Measurements from ENCODE around the gene TLCD2. TPM values are rescaled to one million over a fixed set of nuclear protein-coding genes. Genes with fewer than 3 reads are reported as not detected.
"Not testable (repeated sequence)": the region's sequence is repeated elsewhere in the genome, so short reads cannot be mapped to it uniquely, and the experiment has no call there.

The TLCD2 gene
- total and polyA plus RNA-seq, 7 experiments from 2014 or later = 0.05 to 0.49 (median 0.08) TPM; not detected in 3

DNA sequence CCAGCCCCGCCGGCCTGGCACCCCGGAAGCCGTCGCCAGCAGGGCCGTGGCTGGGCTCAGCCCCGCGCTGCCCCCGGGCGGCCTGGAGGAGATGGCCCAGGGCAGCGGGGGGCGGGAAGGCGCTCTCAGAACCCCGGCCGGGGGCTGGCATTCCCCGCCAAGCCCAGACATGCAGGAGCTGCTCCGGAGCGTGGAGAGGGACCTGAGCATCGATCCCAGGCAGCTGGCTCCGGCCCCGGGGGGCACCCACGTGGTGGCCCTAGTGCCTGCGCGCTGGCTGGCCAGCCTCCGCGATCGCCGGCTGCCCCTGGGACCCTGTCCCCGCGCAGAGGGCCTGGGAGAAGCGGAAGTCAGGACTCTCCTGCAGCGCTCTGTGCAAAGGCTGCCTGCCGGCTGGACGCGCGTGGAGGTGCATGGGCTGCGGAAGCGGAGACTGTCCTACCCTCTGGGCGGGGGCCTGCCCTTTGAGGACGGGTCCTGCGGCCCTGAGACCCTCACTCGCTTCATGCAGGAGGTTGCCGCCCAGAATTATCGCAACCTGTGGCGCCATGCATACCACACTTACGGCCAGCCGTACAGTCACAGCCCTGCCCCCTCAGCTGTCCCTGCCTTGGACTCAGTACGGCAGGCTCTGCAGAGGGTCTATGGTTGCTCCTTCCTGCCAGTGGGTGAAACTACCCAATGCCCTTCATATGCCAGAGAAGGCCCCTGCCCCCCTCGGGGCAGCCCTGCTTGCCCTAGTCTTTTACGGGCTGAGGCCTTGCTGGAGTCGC lies 14.9 kb upstream of the TLCD2 start:
- Histone ChIP-seq H3K4me1 (ENCODE audit: control insufficient read depth in 2 of 2, insufficient read depth in 2 of 2, low read length in 2 of 2) (peaks cover 25 to 33% of the 10 kb centered on the region in 2 donors), H3K9me3 (ENCODE audit: control insufficient read depth in 2 of 3, low read length in 3 of 3) (no peaks in the 10 kb centered on the region), H3K27me3 (ENCODE audit: control insufficient read depth in 2 of 2, insufficient read depth in 2 of 2, low read length in 2 of 2) (no peaks in the 10 kb centered on the region), H3K36me3 (ENCODE audit: control insufficient read depth in 2 of 3, insufficient read depth in 3 of 3, low read length in 3 of 3) (peaks cover 0 to 25% (median 0%) of the 10 kb centered on the region in 3 experiments), H3K27ac (ENCODE audit: low read depth, low read length) (peak overlapping the region; percentile 79), H3K4me3 (ENCODE audit: low read length) (peak overlapping the region; percentile 70)
- ATAC-seq (peak; percentile 66), DNase-seq (peak in 1 of 9 donors; percentile 34)
- Mint-ChIP-seq H3K27me3 (no peaks in the 10 kb centered on the region), H3K9me3 (no peaks in the 10 kb centered on the region), H3K36me3 (peaks cover 0 to 11% (median 5%) of the 10 kb centered on the region in 5 donors), H3K4me3 (peak overlapping the region; percentile 65 to 86 (median 76)), H3K4me1 (peaks cover 24 to 57% (median 41%) of the 10 kb centered on the region in 7 donors), H3K27ac (peak overlapping the region in 6 of 9 donors; percentile 40 to 76 (median 69))
- POLR2A ChIA-PET = interaction anchor here (0.8 to 3.8 kb wide), 5 partner anchors 9 to 76 kb away, joined by 4 to 22 read pairs (median 5); partner anchors contain the start of genes RILP and SERPINF1
- intact Hi-C loops (cut with micrococcal nuclease) = loop anchor here (1.0 to 5.0 kb wide), 5 partner anchors 9 to 104 kb away; partner anchors contain the start of genes RILP (in 1 of the 2), SERPINF1 (in 1 of the 2) and SMYD4 (in 1 of the 2)
- CTCF ChIA-PET = interaction anchor here (1.3 to 1.5 kb wide), 2 partner anchors 8 to 140 kb away, joined by 3 read pairs; no protein-coding TSS in a partner anchor

DNA sequence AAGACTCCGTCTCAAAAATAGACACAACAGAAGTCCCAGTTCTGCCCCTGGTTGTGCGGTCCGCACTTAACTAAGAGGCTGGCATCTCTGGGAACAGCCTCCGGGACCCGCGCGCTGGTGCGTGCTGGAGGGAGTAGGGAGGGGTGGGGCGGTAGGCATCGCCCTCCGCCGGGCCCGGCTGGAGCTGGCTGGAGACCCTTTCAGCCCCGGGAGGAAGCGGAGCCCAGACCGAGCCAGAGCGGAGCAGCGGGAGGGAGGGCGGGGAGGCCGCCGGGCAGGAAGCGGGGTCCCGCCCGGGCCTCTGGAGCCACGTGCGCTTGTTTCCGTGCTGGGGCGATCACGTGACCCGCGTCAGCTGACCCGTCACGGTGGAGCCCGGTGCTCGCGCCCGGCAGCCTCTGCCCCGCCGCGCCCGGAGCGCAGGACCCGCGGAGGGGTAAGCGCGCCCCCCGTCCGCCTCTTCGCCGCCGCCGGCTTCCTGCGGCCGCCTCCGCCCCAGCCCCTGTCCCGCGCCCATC lies 14.2 kb upstream of the TLCD2 start, which contains the start of gene WDR81:
Gene WDR81, plus strand, starts transcription at position 354 of the 518 bp plus-strand sequence. CDS start 256 bp downstream, outside the sequence.
- peak within 1 kb of the TSS; percentile 79 for H3K27ac ChIP-seq (ENCODE audit: low read depth, low read length)
- peak within 1 kb of the TSS; percentile 70 for H3K4me3 ChIP-seq (ENCODE audit: low read length)
- DNase-seq (peak; percentile 72 to 89 (median 80)), ATAC-seq (peak; percentile 84)
- ChIA-PET POLR2A (interaction anchor here (0.6 to 3.8 kb wide), 8 partner anchors 8 to 580 kb away, joined by 3 to 22 read pairs (median 4); partner anchors contain the start of genes RILP and SERPINF1), CTCF (interaction anchor here (1.3 to 1.5 kb wide), 2 partner anchors 8 to 141 kb away, joined by 3 read pairs; no protein-coding TSS in a partner anchor)
- intact Hi-C loops (cut with micrococcal nuclease) = loop anchor here (1.0 to 5.0 kb wide), 5 partner anchors 8 to 104 kb away; partner anchors contain the start of genes RILP (in 1 of the 2), SERPINF1 (in 1 of the 2) and SMYD4 (in 1 of the 2)
- peaks cover 0 to 25% (median 0%) of the 10 kb centered on the region in 3 experiments for H3K36me3 ChIP-seq (ENCODE audit: control insufficient read depth in 2 of 3, insufficient read depth in 3 of 3, low read length in 3 of 3)
- Mint-ChIP-seq H3K27ac (peak within 1 kb of the TSS; percentile 70 to 90 (median 85)), H3K4me1 (peaks cover 18 to 51% (median 37%) of the 10 kb centered on the region in 7 donors), H3K36me3 (peaks cover 0 to 11% (median under 1%) of the 10 kb centered on the region in 5 donors), H3K9me3 (no peaks in the 10 kb centered on the region), H3K4me3 (peak within 1 kb of the TSS; percentile 75 to 87 (median 82)), H3K27me3 (no peaks in the 10 kb centered on the region)
- no peaks in the 10 kb centered on the region for H3K27me3 ChIP-seq (ENCODE audit: control insufficient read depth in 2 of 2, insufficient read depth in 2 of 2, low read length in 2 of 2)
- peaks cover 25 to 33% of the 10 kb centered on the region in 2 donors for H3K4me1 ChIP-seq (ENCODE audit: control insufficient read depth in 2 of 2, insufficient read depth in 2 of 2, low read length in 2 of 2)
- H3K9me3 ChIP-seq (ENCODE audit: control insufficient read depth in 2 of 3, low read length in 3 of 3) = no peaks in the 10 kb centered on the region

GRCh38 chr17:1722022-1722421 lies 11.8 kb upstream of the TLCD2 start:
- peaks cover 36 to 44% of the 10 kb centered on the region in 2 donors for H3K4me1 ChIP-seq (ENCODE audit: control insufficient read depth in 2 of 2, insufficient read depth in 2 of 2, low read length in 2 of 2)
- Mint-ChIP-seq H3K4me1 (peaks cover 23 to 45% (median 38%) of the 10 kb centered on the region in 7 donors), H3K4me3 (peak overlapping the region in 1 of 10 donors; percentile 84), H3K27ac (peak overlapping the region in 2 of 9 donors; percentile 90 to 94)
- intact Hi-C loops (cut with micrococcal nuclease) = loop anchor here in 1 of 2 donors (5.0 kb wide), 1 partner anchor 40 kb away; the partner anchor contains the start of gene SERPINF1
- H3K4me3 ChIP-seq (ENCODE audit: low read length); H3K36me3 ChIP-seq (ENCODE audit: control insufficient read depth in 2 of 3, insufficient read depth in 3 of 3, low read length in 3 of 3); H3K27ac ChIP-seq (ENCODE audit: low read depth, low read length); H3K27me3 ChIP-seq (ENCODE audit: control insufficient read depth in 2 of 2, insufficient read depth in 2 of 2, low read length in 2 of 2); H3K36me3 Mint-ChIP-seq; H3K27me3 Mint-ChIP-seq; DNase-seq; H3K9me3 ChIP-seq (ENCODE audit: control insufficient read depth in 2 of 3, low read length in 3 of 3); H3K9me3 Mint-ChIP-seq; ATAC-seq: not testable (repeated sequence)
- POLR2A ChIA-PET = interaction anchor here (0.7 to 2.0 kb wide), 7 partner anchors 38 to 614 kb away, joined by 3 to 8 read pairs (median 4); partner anchors contain the start of genes PRPF8, RPA1 and TSR1
- CTCF ChIA-PET = interaction anchor here (0.7 to 7.6 kb wide), 15 partner anchors 40 to 633 kb away, joined by 3 to 51 read pairs (median 5); partner anchors contain the start of genes RPA1, RTN4RL1, SERPINF1 and SMYD4

- no peak for ATAC-seq
- peak overlapping the region in 8 of 9 donors; percentile 41 to 90 (median 82) for H3K27ac Mint-ChIP-seq
- H3K4me3 ChIP-seq (ENCODE audit: low read length) = no peak overlapping the region
- H3K4me1 ChIP-seq (ENCODE audit: control insufficient read depth in 2 of 2, insufficient read depth in 2 of 2, low read length in 2 of 2) = peaks cover 35 to 39% of the 10 kb centered on the region in 2 donors
- peaks cover 0 to 4% (median 0%) of the 10 kb centered on the region in 5 donors for H3K36me3 Mint-ChIP-seq
- ChIA-PET CTCF (interaction anchor here (0.7 to 7.6 kb wide), 21 partner anchors 10 to 944 kb away, joined by 3 to 51 read pairs (median 4); partner anchors contain the start of genes RPA1, RTN4RL1 and SMYD4), POLR2A (interaction anchor here (0.7 to 2.2 kb wide), 6 partner anchors 41 to 109 kb away, joined by 3 to 6 read pairs (median 4); partner anchors contain the start of genes RPA1 and SERPINF1)
- peak; percentile 42 to 73 (median 64) for DNase-seq
- H3K27me3 ChIP-seq (ENCODE audit: control insufficient read depth in 2 of 2, insufficient read depth in 2 of 2, low read length in 2 of 2) = no peaks in the 10 kb centered on the region
- peak overlapping the region in 8 of 10 donors; percentile 11 to 56 (median 44) for H3K4me3 Mint-ChIP-seq
- intact Hi-C loops (cut with micrococcal nuclease) = loop anchor here (1.0 to 5.0 kb wide), 6 partner anchors 41 to 149 kb away; partner anchors contain the start of gene SERPINF1 (in 1 of the 2)
- H3K9me3 ChIP-seq (ENCODE audit: control insufficient read depth in 2 of 3, low read length in 3 of 3) = no peaks in the 10 kb centered on the region
- H3K4me1 Mint-ChIP-seq = peaks cover 29 to 50% (median 43%) of the 10 kb centered on the region in 7 donors
- H3K36me3 ChIP-seq (ENCODE audit: control insufficient read depth in 2 of 3, insufficient read depth in 3 of 3, low read length in 3 of 3) = no peaks in the 10 kb centered on the region
- no peak overlapping the region for H3K27ac ChIP-seq (ENCODE audit: low read depth, low read length)
- H3K27me3 Mint-ChIP-seq = no peaks in the 10 kb centered on the region
- no peaks in the 10 kb centered on the region for H3K9me3 Mint-ChIP-seq
Measured at GRCh38 chr17:1720856-1721386, 10.7 kb upstream of the TLCD2 start.

DNA sequence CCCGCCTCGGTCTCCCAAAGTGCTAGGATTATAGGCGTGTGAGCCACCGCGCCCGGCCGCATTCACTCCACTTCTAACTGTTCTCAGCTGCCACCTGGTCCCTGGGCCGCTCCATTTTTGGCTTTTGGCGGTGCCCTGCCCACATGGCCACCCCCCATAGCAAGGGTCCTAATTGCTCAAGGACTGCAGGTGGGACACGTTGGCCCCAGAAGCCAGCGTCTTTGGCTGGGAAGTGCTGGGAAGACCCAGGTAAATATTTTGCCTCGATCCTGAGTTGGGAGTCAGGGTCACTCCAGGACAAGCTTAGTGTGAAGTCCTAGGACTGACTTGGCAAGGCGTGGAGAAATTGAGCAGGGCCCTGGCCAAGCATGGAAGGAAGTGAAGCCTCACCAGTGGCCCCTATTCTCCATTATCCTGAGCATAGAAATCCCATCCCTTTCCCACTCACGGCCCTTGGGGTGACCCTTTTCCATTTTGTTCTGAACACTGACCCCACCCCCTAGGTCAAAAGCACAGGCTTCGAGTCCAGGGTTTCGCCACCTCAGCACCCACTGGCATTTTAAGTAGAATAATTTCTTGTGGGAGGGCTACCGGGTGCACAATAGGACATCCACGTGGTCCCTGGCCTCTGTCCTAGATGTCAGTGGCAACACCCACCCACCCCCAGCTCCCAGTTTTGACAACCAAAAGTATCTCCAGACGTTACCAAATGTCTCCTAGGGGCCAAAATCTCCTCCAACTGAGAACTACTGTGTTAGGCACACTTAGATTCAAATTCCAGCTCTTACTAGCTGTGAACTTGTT lies 8.4 kb upstream of the TLCD2 start:
- CTCF ChIA-PET = interaction anchor here (0.6 to 7.6 kb wide), 2 partner anchors 35 to 64 kb away, joined by 4 to 51 read pairs; no protein-coding TSS in a partner anchor
- intact Hi-C loops (cut with micrococcal nuclease) = loop anchor here (5.0 kb wide), 1 partner anchor 51 kb away; no protein-coding TSS in a partner anchor

More for the DNA sequence above, 8.4 kb upstream of the TLCD2 start:
- H3K36me3 Mint-ChIP-seq = peaks cover 0 to 4% (median 0%) of the 10 kb centered on the region in 5 donors
- Histone ChIP-seq H3K36me3 (ENCODE audit: control insufficient read depth in 2 of 3, insufficient read depth in 3 of 3, low read length in 3 of 3) (no peaks in the 10 kb centered on the region), H3K9me3 (ENCODE audit: control insufficient read depth in 2 of 3, low read length in 3 of 3) (no peaks in the 10 kb centered on the region), H3K4me3 (ENCODE audit: low read length) (no peak overlapping the region), H3K4me1 (ENCODE audit: control insufficient read depth in 2 of 2, insufficient read depth in 2 of 2, low read length in 2 of 2) (peaks cover 25 to 32% of the 10 kb centered on the region in 2 donors), H3K27me3 (ENCODE audit: control insufficient read depth in 2 of 2, insufficient read depth in 2 of 2, low read length in 2 of 2) (peaks cover 0 to 7% of the 10 kb centered on the region in 2 donors), H3K27ac (ENCODE audit: low read depth, low read length) (no peak overlapping the region)
- peaks cover 0 to 9% (median 0%) of the 10 kb centered on the region in 5 donors for H3K27me3 Mint-ChIP-seq
- DNase-seq = no peak
- H3K4me1 Mint-ChIP-seq = peaks cover 23 to 48% (median 31%) of the 10 kb centered on the region in 7 donors
- POLR2A ChIA-PET = interaction anchor here (2.2 kb wide), 1 partner anchor 65 kb away, joined by 6 read pairs; no protein-coding TSS in a partner anchor
- peak overlapping the region in 2 of 9 donors; percentile 15 to 99 for H3K27ac Mint-ChIP-seq
- no peaks in the 10 kb centered on the region for H3K9me3 Mint-ChIP-seq
- no peak for ATAC-seq
- peak overlapping the region in 6 of 10 donors; percentile 21 to 98 (median 54) for H3K4me3 Mint-ChIP-seq
